Measurements from ENCODE around the gene SMIM41. TPM values are rescaled to one million over a fixed set of nuclear protein-coding genes. Genes with fewer than 3 reads are reported as not detected.

Gene SMIM41
- total RNA-seq, 1 experiment from 2014 or later = not detected

DNA sequence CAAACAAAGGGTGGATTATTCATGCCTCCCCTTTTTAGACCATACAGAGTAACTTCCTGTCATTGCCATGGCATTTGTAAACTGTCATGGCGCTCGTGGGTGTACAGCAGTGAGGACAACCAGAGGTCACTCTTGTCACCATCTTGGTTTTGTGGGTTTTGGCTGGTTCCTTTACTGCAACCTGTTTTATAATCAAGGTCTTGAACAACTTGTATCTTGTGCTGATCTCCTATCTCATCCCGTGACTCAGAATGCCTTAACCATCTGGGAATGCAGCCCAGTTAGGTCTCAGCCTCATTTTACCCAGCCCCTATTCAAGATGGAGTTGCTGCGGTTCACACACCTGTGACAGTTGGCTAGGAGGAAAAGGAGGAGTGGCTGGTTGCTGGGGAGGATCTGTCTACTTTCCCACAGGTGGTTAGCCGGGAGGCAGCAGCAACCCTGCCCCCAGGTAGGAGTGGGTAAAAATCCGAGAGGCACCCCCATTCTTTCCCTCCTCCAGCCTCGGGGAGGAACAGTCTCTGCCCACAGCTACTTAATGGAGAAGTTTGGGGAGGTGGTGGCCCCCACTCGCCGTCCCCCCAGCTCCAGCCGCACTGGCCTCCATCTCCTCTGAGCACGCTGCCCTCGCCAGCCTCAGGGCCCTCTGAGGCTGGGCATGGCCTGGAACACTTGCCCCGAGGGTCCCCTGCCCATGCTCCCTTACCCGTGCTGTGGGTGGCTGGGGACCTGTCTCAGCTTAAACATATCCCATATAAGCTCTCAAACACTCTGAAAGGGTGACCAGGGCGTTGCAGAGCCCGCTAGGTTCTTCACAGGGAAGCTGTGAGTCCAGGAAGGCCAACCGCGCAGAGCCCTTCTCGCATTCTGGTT is 41.7 kb downstream of the SMIM41 start:
- DNase-seq (ENCODE audit: low spot score) = no peak

DNA sequence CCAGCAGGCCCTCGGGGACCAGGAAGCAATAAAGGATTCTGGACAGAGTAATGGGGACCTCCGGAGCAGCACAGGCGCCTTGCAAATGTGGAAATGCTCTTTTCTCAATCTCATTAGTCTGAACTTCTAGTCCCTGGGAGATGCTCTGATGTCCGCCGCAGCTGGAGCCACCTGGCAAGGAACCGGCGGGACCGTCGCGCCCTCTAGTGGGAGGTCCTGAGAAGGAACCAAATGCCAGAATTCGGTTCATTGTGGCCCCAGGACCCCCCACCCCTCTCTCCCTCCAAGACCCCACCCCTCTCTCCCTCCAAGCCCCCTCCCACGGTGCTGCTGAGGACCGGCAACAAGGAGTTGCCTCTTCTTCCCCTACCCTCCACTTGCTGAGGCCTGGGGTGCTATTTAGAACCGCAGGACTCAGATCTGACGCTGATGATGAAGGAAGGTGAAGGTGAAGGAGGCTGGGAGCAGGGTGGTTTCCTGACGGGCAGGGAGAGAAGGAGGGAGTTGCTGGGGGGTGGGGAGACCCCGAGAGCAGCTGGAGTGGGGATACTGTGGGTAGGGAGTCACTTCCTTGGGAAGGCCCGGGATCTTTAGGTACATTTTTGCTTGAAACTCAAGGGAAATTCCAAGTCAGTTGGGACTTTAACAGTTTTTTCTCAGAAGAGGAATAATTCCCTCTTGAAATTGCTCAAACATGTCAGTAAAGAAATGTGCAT is 42.5 kb downstream of the SMIM41 start:
- peak; percentile 69 for DNase-seq (ENCODE audit: low spot score)

DNA sequence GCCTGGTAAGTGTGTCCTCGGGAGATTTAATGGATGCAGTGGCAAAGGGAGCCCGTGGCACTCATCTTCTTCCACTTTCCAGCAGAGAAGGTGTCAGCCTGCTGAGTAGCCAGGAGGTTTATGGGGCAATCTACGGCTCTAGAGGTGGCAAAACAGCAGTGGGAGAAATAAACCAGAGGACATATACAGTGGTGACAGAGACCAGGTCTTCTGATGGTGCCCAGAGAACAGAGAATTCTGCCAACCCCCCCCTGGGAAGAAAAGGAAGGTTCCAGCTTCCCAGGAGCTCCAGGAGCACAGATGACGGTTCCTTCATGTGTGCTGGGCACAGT is 43.0 kb downstream of the SMIM41 start:
- no peak for DNase-seq (ENCODE audit: low spot score)

DNA sequence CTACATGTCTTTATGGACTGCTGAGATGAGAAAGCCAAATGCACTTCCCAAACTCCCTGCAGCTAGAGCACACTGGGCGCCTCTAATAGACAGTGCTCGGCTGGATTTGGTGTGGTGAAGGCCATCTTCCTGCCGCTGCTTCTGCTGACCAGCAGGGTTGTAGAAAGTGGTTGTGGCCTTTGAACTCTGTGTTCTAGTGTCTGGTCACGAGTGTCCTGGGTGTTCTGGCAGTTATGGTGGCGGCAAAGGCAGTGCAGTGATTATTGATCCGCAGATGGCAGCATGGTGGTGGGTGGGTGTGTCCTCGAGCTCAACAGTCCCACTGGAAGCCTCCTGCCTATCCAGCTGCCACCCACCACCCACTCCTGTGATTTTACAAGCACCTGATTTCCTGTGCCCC is 43.4 kb downstream of the SMIM41 start:
- DNase-seq (ENCODE audit: low spot score) = no peak

GRCh38 chr12:52123487-52124186 is 44.1 kb downstream of the SMIM41 start:
- no peak for DNase-seq (ENCODE audit: low spot score)

DNA sequence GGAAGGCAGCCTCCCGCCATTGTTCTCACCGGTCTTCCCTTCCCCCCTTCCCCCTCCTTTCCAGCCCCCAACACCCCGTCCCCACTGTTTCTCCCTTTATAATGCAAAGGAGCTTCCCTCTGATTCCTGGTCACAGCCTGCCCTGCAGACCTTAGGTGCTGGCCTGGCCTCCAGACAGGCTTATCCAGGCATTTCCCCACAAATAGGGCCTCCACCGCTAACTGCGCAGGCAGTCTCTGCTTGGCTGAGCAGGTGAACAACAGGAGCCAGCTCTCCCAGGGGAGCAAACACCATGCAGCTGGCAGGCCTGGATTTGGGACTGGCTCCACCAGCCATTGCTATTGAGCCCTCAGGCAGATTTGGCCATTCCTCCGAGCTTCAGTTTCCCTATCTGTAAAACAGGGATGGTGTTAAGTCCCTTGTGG is 46.0 kb downstream of the SMIM41 start:
- no peak for DNase-seq (ENCODE audit: low spot score)

- DNase-seq (ENCODE audit: low spot score) = no peak
Measured at GRCh38 chr12:52126050-52126604, 46.6 kb downstream of the SMIM41 start.

DNA sequence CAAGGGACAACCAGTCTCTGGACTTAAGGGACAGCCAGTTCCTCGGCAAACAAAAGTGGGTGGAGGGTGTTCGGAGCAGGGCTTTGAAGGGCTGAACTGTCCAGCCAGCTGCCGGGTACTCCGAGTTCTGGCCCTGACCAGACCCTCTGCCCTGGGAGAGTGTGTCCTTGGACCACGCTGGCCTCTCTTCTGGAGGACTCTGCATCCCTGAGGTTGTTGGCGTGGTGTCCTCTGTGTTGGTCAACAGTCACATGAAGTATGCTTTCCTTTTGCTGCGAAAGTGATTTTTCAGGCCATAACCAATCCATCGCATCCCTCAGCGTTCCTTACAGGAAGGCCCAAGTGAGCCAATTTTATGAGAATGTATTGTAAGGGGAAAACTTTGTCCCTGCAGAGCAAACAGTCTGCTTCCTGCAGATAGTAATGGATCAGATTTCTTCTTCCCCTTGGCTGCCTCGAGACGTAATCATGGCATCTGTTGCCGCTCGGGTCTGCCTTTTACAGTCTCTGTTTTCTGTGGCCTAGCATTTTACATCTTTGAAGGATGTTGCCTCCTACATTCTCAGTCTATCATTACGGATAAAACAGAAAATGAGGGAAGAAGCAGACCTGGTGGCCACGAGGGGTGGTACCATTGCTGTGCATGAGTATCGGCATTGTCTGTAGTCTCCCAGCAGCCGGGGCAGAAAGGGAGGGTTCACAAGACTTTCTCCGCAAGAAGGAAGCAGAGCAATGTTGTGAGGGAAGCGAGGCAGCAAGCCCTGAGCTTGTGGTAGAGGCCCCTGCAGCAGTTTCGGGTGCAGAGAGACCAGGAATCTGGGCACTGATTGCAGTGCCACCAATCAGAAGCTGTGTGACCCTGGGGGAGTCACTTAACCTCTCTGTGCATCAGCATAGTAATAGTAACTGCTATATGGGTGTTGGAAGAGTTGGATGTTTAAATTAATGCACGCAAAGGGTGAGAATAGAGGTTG is 47.4 kb downstream of the SMIM41 start:
- DNase-seq (ENCODE audit: low spot score) = no peak

DNA sequence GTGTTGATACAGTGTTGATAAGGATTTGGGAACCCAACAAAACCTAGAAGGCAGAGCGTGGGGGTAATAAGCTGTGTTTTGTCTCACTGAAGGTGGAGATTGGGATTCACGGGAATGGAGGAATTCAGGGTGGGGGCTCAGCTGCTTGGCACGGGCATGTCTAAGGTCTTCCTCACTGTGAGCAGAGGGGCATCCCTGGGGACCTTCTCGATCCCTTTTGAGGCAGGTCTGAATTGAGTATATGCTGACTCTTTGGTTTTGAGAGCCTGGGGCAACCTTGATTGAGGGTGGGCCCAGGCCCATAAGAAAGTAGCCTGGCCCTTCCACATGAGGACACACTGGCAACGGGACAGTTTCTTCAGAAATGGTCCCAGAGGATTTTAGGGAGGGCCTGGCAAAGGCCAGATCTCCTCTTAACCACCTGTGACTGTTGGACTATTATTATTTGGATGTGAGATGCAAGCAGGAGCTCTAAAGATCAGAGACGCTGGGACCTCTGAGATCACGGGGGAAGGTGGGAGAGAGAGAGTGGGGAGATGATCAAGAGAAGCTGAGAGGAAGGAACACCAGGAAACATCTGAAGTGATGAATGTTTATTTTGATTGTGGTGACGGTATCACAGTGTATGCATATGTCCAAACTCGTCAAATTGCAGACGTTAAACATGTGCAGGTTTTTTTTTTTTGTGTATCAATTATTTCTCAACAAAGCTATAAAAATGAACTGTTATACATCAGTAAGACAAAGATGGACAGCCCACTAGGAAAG is 48.4 kb downstream of the SMIM41 start:
- no peak for DNase-seq (ENCODE audit: low spot score)

DNA sequence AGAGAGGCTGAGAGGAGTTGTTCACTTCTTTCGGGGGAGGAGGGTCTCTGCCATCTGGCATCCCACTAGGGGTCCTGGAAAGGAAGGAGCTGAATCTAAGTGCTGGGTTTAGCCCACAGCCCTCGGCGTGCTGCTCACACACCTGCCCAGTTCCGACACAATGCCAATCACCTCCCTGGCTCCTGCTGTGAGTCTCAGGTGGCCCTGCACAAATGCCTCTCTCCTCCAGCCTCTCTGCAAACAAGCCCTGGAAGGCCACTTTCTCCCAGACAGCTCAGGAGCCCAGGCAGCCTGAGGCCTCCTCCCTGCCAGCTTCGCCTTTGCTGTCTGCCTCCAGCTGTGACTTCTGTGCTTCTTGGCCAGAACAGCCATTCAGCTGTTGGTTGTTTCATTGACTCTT is 51.2 kb downstream of the SMIM41 start:
- DNase-seq (ENCODE audit: low spot score) = no peak

- DNase-seq (ENCODE audit: low spot score) = no peak
Measured at GRCh38 chr12:52132754-52133161, 53.3 kb downstream of the SMIM41 start.

GRCh38 chr12:52137746-52138145 is 58.2 kb downstream of the SMIM41 start:
- DNase-seq (ENCODE audit: low spot score) = no peak

- no peak for DNase-seq (ENCODE audit: low spot score)
Measured at GRCh38 chr12:52139147-52139546, 59.6 kb downstream of the SMIM41 start.

GRCh38 chr12:52139579-52140062 is 60.1 kb downstream of the SMIM41 start:
- peak; percentile 81 for DNase-seq (ENCODE audit: low spot score)

DNA sequence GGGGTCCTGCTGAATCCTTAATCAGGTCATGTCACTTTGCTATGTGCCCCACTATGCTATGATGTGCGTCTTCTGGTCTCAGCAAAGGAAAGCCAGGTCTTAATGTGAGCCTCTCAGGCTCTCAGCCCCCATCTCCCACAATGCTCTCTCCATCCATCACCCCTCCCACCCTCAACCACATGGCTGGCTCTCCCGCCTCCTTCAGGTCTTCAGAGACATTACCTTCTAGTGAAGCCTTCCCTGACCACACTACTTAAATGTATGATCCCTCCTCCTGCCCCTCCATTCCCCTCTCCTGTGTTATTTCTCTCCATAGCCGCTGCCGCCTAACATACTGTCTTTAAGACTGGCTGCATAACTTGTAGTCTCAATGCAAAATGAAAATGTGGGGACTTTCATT is 61.8 kb downstream of the SMIM41 start:
- no peak for DNase-seq (ENCODE audit: low spot score)

GRCh38 chr12:52141875-52142274 is 62.4 kb downstream of the SMIM41 start:
- DNase-seq (ENCODE audit: low spot score) = no peak

GRCh38 chr12:52142431-52142830 is 62.9 kb downstream of the SMIM41 start:
- no peak for DNase-seq (ENCODE audit: low spot score)

- DNase-seq (ENCODE audit: low spot score) = no peak
Measured at GRCh38 chr12:52144512-52145227, 65.2 kb downstream of the SMIM41 start.

Measured in HT-29 (cell line).